Measurements from ENCODE around the gene ARID1B.

The ARID1B gene

GRCh38 chr6:157254538-157254937, 477.4 kb downstream of the ARID1B start:
- Histone ChIP-seq H3K9ac (ENCODE audit: low read length) (no peak overlapping the region), H3K9me2 (replicated peaks; ENCODE audit: insufficient read depth, low read length) (no peaks in the 10 kb centered on the region), H3K4me2 (ENCODE audit: low read depth, low read length, poor library complexity, severe bottlenecking) (no peak overlapping the region), H3K27ac (ENCODE audit: low read depth, low read length) (no peak overlapping the region), H3K36me3 (ENCODE audit: low read length) (no peaks in the 10 kb centered on the region), H3K79me2 (ENCODE audit: insufficient read depth, low read length) (no peaks in the 10 kb centered on the region), H3K4me3 (ENCODE audit: insufficient read depth, low read length, poor library complexity, severe bottlenecking) (no peak overlapping the region), H3F3A (ENCODE audit: insufficient read depth) (no peaks in the 10 kb centered on the region), H3K27me3 (ENCODE audit: low read length) (no peaks in the 10 kb centered on the region), H4K20me1 (ENCODE audit: low read depth, low read length) (no peaks in the 10 kb centered on the region), H3K9me3 (ENCODE audit: insufficient read depth, low read length) (no peaks in the 10 kb centered on the region), H2AFZ (ENCODE audit: low read depth, low read length, severe bottlenecking) (no peak overlapping the region)
- no peak for TF ChIP-seq EZH2phosphoT487 (conservative IDR thresholded peaks at IDR 0.05; ENCODE audit: low read length)
- TF ChIP-seq, protein P1, sequence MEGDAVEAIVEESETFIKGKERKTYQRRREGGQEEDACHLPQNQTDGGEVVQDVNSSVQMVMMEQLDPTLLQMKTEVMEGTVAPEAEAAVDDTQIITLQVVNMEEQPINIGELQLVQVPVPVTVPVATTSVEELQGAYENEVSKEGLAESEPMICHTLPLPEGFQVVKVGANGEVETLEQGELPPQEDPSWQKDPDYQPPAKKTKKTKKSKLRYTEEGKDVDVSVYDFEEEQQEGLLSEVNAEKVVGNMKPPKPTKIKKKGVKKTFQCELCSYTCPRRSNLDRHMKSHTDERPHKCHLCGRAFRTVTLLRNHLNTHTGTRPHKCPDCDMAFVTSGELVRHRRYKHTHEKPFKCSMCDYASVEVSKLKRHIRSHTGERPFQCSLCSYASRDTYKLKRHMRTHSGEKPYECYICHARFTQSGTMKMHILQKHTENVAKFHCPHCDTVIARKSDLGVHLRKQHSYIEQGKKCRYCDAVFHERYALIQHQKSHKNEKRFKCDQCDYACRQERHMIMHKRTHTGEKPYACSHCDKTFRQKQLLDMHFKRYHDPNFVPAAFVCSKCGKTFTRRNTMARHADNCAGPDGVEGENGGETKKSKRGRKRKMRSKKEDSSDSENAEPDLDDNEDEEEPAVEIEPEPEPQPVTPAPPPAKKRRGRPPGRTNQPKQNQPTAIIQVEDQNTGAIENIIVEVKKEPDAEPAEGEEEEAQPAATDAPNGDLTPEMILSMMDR (IDR thresholded peaks at IDR 0.05; ENCODE audit: insufficient read depth, low read length, poor library complexity, severe bottlenecking) = no peak

GRCh38 chr6:157255079-157255478, 477.9 kb downstream of the ARID1B start:
- Histone ChIP-seq H3K79me2 (ENCODE audit: insufficient read depth, low read length) (no peaks in the 10 kb centered on the region), H4K20me1 (ENCODE audit: low read depth, low read length) (no peaks in the 10 kb centered on the region), H3K9me3 (ENCODE audit: insufficient read depth, low read length) (no peaks in the 10 kb centered on the region), H3K9ac (ENCODE audit: low read length) (no peak overlapping the region), H3K36me3 (ENCODE audit: low read length) (no peaks in the 10 kb centered on the region), H3K27ac (ENCODE audit: low read depth, low read length) (no peak overlapping the region), H3K9me2 (replicated peaks; ENCODE audit: insufficient read depth, low read length) (no peaks in the 10 kb centered on the region), H3K27me3 (ENCODE audit: low read length) (no peaks in the 10 kb centered on the region), H2AFZ (ENCODE audit: low read depth, low read length, severe bottlenecking) (no peak overlapping the region), H3F3A (ENCODE audit: insufficient read depth) (no peaks in the 10 kb centered on the region), H3K4me2 (ENCODE audit: low read depth, low read length, poor library complexity, severe bottlenecking) (no peak overlapping the region), H3K4me3 (ENCODE audit: insufficient read depth, low read length, poor library complexity, severe bottlenecking) (no peak overlapping the region)
- TF ChIP-seq EZH2phosphoT487 (conservative IDR thresholded peaks at IDR 0.05; ENCODE audit: low read length) = no peak
- TF ChIP-seq, protein P1 (IDR thresholded peaks at IDR 0.05; ENCODE audit: insufficient read depth, low read length, poor library complexity, severe bottlenecking) = no peak

DNA sequence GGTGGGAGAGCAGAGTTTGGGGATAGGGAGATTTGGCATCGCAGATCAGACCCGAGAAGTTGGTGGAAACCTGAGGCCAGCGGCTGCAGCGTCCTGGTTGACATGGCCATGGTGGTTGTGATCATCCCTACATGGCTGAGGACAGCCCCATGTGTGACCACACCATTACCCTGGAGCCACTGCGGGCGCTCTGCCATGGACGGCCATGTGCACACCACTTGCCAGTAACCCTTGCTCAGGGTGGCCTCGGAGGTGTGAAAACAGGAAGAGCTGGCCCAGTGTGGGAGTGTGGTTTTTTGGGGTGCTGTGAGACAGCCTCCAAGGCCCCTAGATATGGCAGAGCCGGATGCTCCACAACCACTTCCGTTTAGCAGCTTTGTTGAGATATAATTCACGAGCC, 481.7 kb downstream of the ARID1B start:
- TF ChIP-seq, protein P1 (IDR thresholded peaks at IDR 0.05; ENCODE audit: insufficient read depth, low read length, poor library complexity, severe bottlenecking) = no peak
- TF ChIP-seq EZH2phosphoT487 (conservative IDR thresholded peaks at IDR 0.05; ENCODE audit: low read length) = no peak
- Histone ChIP-seq H3K79me2 (ENCODE audit: insufficient read depth, low read length) (no peaks in the 10 kb centered on the region), H2AFZ (ENCODE audit: low read depth, low read length, severe bottlenecking) (no peak overlapping the region), H3K9ac (ENCODE audit: low read length) (no peak overlapping the region), H3K9me2 (replicated peaks; ENCODE audit: insufficient read depth, low read length) (no peaks in the 10 kb centered on the region), H3F3A (ENCODE audit: insufficient read depth) (no peaks in the 10 kb centered on the region), H4K20me1 (ENCODE audit: low read depth, low read length) (no peaks in the 10 kb centered on the region), H3K4me2 (ENCODE audit: low read depth, low read length, poor library complexity, severe bottlenecking) (no peak overlapping the region), H3K9me3 (ENCODE audit: insufficient read depth, low read length) (no peaks in the 10 kb centered on the region), H3K4me3 (ENCODE audit: insufficient read depth, low read length, poor library complexity, severe bottlenecking) (no peak overlapping the region), H3K27ac (ENCODE audit: low read depth, low read length) (no peak overlapping the region), H3K27me3 (ENCODE audit: low read length) (no peaks in the 10 kb centered on the region), H3K36me3 (ENCODE audit: low read length) (no peaks in the 10 kb centered on the region)
